Stimulated activated CD4-positive, alpha-beta T cell treated with anti-CD3 and anti-CD28 coated beads, Interleukin-15, amount 100 ng/mL, for 48 hours (primary cell): ENCODE measurements around the gene C20orf96.

ENCODE experiments used
- DNase-seq, 2 donors: peaks; one replicate each; pipeline ENCODE4 v3.0.0-alpha.2; 2020; ENCODE audit warnings: low read depth in 2 of 2

C20orf96 gene

DNA sequence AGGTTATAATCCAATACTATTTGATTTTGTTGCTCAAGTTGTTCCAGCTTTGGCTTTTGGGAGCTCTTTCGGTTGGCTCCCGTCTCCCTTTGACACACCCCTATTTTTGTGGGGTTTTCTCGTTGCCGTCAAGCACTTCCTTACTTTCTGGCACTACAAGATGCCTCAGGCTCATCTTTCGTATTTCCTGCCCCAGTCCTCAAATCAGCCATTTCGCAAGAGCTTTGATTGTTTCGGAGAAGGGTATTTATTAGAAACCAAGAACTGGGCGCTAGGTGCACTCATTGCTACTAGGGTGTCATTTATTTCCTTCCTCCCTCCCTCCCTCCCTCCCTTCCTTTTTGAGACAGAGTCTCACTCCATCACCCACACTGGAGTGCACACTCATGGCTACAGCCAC lies 21.5 kb upstream of the C20orf96 start:
- DNase-seq, result no peak

DNA sequence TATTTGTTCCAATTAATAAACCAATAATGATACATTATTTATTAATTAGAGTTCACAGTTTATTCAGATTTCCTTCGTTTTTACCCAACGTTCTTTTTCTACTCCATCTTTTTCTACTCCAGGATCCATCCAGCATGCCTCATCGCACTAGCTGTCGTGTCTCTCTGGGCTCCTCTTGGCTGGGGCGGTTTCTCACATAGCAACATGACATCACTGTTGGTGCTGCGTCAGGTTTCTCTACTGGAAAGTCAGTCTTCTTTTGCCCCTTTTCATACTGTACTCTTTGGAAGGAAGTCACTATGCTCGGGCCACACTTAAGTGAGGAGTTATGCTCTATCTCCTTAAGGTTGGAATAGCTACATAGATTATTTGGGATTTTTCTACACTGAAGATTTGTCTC lies 21.1 kb upstream of the C20orf96 start:
- no peak for DNase-seq

GRCh38 chr20:310645-311044 lies 20.1 kb upstream of the C20orf96 start:
- DNase-seq, result no peak

DNA sequence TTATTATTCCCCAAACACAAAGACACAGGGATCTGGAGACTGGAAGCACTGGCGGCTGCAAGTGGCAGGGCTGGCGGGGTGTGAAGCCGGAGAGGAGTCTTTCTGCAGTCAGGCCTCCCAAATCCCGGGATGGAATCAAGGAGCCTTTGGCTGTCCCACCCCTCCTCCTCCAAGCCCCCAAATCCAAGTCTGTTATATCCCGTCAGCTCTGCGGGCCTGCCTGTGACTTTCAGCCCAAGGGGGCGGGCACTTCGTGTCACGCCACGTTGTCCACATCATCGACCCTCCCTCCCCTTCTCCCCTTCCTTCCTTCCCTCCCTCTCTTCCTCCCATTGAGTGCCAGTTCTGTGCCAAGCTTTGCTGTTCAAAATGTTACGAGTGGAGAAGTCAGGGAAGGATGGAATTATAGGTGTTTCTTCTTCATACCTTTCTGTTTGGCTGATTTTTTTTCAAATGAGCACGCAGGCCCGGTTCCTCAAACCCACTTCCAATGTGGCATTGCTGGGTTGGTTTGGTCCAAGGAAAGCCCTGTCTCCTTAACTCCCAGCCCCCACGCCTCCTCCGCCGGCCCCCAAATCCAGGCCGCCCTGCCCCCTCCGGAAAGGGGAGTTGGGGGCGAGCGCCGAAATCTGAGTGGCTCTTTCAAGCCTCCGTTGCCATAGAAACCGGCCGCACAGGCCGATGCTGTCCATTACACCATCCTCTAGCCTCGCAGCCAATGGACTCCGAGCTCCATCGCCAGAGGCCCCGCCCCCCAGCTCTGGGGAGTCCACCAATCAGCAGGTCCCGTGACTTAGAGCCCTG lies 19.5 kb upstream of the C20orf96 start:
- peak; percentile 86 to 87 for DNase-seq

DNA sequence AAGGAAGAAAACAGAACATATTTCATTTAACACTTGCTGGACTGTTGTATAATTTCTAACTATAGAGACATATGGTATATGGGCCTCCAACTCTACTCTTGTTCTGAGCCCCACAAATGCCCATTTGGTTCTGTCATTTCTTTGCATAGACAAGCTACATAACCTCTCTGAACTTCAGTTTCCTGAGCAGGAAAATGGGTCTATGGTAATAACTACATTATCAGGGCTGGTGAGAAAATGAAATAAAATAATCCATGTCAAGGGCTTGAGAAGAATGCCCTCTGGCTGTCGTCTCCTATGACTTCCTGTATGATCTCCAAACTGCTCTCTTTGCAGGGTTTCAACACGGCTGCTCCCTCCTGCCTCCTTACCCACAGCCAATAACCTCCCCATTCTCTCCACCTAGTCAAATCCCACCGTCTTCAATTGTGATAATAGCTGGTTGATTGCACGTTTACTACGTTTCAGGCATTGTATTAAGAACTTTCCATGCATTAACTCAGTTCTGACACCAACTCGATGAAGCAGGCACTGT lies 18.8 kb upstream of the C20orf96 start:
- DNase-seq, result no peak

GRCh38 chr20:308427-309038 lies 18.0 kb upstream of the C20orf96 start:
- DNase-seq, result no peak

- no peak for DNase-seq
Observed at GRCh38 chr20:305745-306144, 15.2 kb upstream of the C20orf96 start.

DNA sequence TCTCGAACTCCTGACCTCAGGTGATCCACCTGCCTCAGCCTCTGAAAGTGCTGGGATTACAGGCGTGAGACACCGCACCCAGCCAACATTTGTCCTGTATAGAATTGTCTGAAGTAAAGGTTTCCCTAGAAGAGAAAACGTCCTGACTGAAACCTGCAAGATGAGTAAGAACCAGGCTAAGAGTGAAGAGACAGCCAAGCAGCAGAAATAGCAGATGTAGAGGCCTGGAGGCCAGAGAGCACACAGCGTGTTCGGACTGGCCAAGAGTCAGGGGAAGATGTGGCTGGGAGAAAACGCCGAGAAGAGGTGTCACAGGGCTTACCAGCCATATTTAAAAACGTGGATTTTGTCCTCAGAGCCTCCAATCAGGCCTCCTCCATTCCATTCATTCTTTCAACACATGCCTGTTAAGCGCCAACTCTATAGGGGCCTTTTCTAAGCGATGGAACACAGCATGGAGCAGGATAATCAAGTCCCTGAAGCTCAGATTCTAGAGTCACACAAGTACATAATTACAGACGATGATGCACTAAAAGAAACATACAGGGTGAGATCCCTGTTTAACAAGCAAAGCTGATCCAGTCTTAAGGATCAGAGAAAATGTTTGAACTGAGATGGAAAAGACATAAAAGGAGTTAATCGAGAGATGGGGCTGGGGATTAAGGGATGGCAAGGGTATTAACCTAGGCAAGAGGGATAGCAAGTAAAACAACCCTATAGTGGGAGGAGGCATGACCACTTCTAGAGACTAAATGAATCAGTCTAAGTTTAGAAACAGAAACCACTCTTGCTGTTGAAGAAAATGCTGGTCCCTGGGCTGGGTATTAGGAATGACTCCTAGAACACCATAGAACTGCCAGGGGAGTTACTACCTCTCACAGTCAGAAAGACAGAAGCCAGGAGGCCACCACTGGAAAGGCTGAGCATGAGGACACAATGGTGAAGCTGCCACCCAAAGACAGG lies 11.6 kb upstream of the C20orf96 start:
- no peak for DNase-seq

GRCh38 chr20:300345-300990 lies 9.9 kb upstream of the C20orf96 start:
- DNase-seq, result no peak

DNA sequence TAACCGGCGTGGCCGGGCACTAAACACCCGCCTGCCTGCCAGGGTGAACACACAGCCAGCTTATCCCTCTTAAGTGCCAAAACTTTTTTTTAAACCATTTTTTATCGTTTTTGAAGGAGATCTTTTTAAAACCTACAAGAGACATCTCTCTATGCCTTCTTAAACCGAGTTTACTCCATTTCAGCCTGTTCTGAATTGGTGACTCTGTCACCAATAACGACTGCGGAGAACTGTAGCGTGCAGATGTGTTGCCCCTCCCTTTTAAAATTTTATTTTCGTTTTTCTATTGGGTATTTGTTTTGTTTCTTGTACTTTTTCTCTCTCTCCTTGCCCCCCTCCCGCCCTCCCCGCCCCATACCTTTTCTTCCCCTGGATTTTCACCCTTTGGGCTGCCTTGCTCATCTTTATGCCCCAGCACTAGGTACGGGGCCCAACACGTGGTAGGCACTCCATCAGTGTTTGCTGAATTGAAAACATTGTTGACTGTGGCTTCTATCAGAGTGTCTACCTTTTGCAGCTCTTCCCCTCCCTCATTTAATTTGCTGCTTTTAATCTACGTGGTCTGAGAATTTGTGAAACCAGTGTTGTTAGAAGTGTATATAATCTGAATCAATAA lies 8.3 kb upstream of the C20orf96 start:
- DNase-seq, result no peak

- DNase-seq, result no peak
Observed at GRCh38 chr20:297925-298775, 7.6 kb upstream of the C20orf96 start.

DNA sequence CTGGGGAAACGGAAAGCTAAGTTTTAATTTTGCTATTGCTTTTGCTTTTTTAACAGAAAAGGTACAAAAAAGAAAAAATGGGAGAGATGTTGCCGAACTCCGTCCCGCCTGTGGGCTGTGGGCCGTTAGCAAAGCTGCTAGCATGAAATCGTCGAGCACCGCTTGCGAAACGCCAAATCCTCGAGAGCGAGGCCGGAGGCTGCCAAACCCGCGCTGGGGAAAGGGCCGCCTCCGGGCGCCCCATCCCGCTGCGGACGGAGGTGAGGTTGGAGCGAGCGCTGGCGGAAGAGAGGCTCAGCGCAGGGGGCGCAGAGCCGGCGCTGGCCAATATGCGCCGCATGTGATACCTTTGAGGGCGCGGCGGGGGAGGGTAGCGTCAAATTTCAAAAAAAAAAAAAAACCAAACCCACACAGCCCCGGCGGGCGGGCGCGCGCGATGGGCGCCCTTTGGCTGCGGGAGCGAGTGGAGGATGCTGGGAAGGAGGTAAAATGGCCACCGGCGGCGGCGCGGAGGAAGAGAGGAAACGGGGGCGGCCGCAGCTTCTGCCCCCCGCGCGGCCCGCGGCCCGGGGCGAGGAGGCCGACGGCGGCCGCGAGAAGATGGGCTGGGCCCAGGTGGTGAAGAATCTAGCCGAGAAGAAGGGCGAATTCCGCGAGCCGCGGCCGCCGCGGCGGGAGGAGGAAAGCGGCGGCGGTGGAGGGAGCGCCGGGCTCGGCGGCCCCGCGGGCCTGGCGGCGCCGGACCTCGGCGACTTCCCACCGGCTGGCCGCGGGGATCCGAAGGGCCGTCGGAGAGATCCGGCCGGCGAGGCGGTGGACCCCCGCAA lies 6.8 kb upstream of the C20orf96 start, which contains the start of gene ZCCHC3:
Gene ZCCHC3, plus strand, starts transcription at position 473 of the 827 bp plus-strand sequence. Its CDS starts 17 bp downstream, at position 490.
- DNase-seq, result peak; percentile 72 to 78

DNA sequence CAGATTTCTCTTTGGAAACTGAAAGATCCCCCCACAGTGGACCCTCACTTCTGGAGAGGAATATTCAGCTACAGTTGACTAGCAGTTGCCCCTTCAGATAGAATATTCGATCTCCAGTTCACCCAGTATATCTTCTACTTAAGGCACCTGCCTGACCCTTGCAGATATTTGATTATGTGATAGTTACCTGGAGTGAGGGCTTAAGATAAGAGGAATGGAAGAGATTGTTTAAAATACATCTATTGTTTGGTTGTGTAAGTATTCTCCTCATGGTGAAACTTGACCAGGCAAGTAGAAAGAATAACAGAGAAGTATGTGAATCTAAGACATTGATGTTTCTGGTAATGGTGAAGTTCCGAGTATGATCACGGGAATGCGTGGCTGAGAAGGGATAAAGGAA lies 5.3 kb upstream of the C20orf96 start:
- DNase-seq, result no peak

DNA sequence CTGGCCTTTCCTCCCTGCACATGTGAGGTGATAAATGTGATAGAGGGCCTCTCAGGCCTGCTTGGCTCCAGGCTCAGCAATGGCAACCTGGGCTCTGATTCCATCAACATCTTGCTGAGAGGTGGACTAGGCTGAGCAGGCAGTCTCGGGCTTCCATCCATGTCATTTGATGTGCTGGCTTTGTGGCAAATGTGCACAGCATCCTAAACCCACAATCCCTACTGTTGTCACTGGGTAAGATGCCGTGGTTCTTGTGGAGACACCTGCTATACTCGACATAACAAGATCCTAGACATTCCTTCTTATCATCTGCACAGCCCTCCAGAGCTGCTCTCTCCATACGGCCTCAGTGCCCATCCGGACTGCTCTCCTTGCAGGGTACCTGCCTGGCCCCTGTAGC lies 4.1 kb upstream of the C20orf96 start:
- DNase-seq, result no peak

DNA sequence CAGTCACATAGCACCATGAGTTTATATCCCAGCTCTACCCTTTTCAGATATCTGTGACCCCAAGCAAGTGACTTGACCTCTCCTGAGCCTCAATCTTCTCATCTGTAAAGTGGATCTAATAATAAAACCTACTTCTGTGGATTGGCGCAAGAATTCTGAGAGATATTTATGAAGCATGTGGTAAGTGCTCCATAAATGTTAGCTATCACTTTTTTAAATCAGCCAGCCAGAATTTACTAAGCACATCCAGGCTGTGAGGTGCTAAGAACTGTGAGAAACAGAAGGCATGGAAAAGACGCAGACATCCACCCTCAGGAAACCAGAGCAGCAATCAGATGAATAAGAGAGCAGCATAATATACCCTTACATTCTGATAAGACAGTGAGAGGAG lies 862 bp downstream of the C20orf96 start:
- DNase-seq, result no peak

- no peak for DNase-seq
Observed at GRCh38 chr20:288956-289692, 1.4 kb downstream of the C20orf96 start.

- DNase-seq, result no peak
Observed at GRCh38 chr20:286508-286907, 4.0 kb downstream of the C20orf96 start.

GRCh38 chr20:284172-284571 lies 6.4 kb downstream of the C20orf96 start:
- no peak for DNase-seq
